ENCODE measurements around the gene CCDC110. TPM values are rescaled to one million over a fixed set of nuclear protein-coding genes. Genes with fewer than 3 reads are reported as not detected.

CCDC110 gene
- total and polyA plus RNA-seq, 2 of the 13 experiments (the other 11 are each of a cell fraction or from before 2014, with no cell fraction given), result not detected

- TF ChIP-seq CENPX (CRISPR knock-in tag; IDR thresholded peaks at IDR 0.05) (no peak), GABPB1 (CRISPR knock-in tag; IDR thresholded peaks at IDR 0.05) (peak; percentile 89), THAP9 (CRISPR knock-in tag; IDR thresholded peaks at IDR 0.05; ENCODE audit: borderline replicate concordance) (peak; percentile 64; the same call in 1 of the 2 replicates), ZFP82 (CRISPR knock-in tag; IDR thresholded peaks at IDR 0.05; ENCODE audit: borderline replicate concordance) (no peak), SRSF9 (IDR thresholded peaks at IDR 0.05; ENCODE audit: borderline replicate concordance, insufficient read depth, low read depth, low read length, poor library complexity, severe bottlenecking) (no peak), ZNF34 (CRISPR knock-in tag; IDR thresholded peaks at IDR 0.05; ENCODE audit: borderline replicate concordance) (peak; percentile 78), TEAD3 (CRISPR knock-in tag; optimal IDR thresholded peaks at IDR 0.05; ENCODE audit: borderline replicate concordance) (peak; percentile 48), SIX1 (CRISPR knock-in tag; IDR thresholded peaks at IDR 0.05; ENCODE audit: borderline replicate concordance) (no peak), FOXA1 (IDR thresholded peaks at IDR 0.05) (no peak), FOXA1 (CRISPR knock-in tag; IDR thresholded peaks at IDR 0.05) (no peak), ZSCAN31 (CRISPR knock-in tag; IDR thresholded peaks at IDR 0.05; ENCODE audit: low read depth) (peak; percentile 85), NONO (IDR thresholded peaks at IDR 0.05) (no peak), NONO (CRISPR knock-in tag; conservative IDR thresholded peaks at IDR 0.05) (peak; percentile 69), SMARCC2 (IDR thresholded peaks at IDR 0.05) (no peak), U2AF1 (optimal IDR thresholded peaks at IDR 0.05; ENCODE audit: low read depth, low read length) (no peak), ZNF552 (CRISPR knock-in tag; IDR thresholded peaks at IDR 0.05; ENCODE audit: borderline replicate concordance) (no peak), ZNF142 (CRISPR knock-in tag; IDR thresholded peaks at IDR 0.05) (0 out of 2 replicates have a peak, but pooled peaks have one; percentile 65), HMGA1 (CRISPR knock-in tag; conservative IDR thresholded peaks at IDR 0.05) (no peak)
- TF ChIP-seq, protein P1, sequence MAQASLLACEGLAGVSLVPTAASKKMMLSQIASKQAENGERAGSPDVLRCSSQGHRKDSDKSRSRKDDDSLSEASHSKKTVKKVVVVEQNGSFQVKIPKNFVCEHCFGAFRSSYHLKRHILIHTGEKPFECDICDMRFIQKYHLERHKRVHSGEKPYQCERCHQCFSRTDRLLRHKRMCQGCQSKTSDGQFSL (CRISPR knock-in tag; IDR thresholded peaks at IDR 0.05), result no peak
Measured at GRCh38 chr4:185425647-185426352, 45.7 kb downstream of the CCDC110 start, which contains the start of gene UFSP2 (continued).
